Stomach (tissue), 9 donors: ENCODE measurements around the gene MYBPC3. TPM values are rescaled to one million over a fixed set of nuclear protein-coding genes. Genes with fewer than 3 reads are reported as not detected.

Source experiments
- DNase-seq, 2 donors: peaks; one replicate each; pipeline versions ENCODE4 v3.0.0 to v3.0.0-alpha.2; 2013 to 2019
- H3K27ac ChIP-seq, 5 donors: fragments of 200-600 bp in 4 of 5; sonication (generic) in 4 of 5; one replicate each; pipeline ENCODE4 v1.5.1; 2013 to 2019; ENCODE audit warnings: mild to moderate bottlenecking in 1 of 5, moderate library complexity in 1 of 5
- H3K27me3 ChIP-seq, 3 donors: fragments of 200-600 bp; sonication (generic); one replicate each; pipeline ENCODE4 v1.5.1; 2017 to 2019; ENCODE audit warnings: mixed run types in 1 of 3
- H3K36me3 ChIP-seq, 4 donors: fragments of 200-600 bp; sonication (generic); 1 replicate in 3 of 4; 2 replicates in 1 of 4; pipeline ENCODE4 v1.5.1; 2016 to 2019
- H3K4me1 ChIP-seq, 4 donors: fragments of 200-600 bp; sonication (generic); one replicate each; pipeline ENCODE4 v1.5.1; 2016 to 2019
- H3K4me3 ChIP-seq, 4 donors: fragments of 200-600 bp; sonication (generic) in 3 of 4; one replicate each; pipeline ENCODE4 v1.5.1; 2016 to 2019; ENCODE audit warnings: mild to moderate bottlenecking in 1 of 4
- H3K9me3 ChIP-seq, 4 donors: fragments of 200-600 bp; sonication (generic); one replicate each; pipeline ENCODE4 v1.5.1; 2016 to 2019
- CTCF ChIP-seq, 7 experiments: fragments of 450-650 bp in 4 of 7; fragments of 200-600 bp in 3 of 7; sonication (generic) in 3 of 7; IDR thresholded peaks; one replicate each; pipeline ENCODE4 v1.5.1; 2016 to 2019; ENCODE audit warnings: antibody characterized with exemption in 7 of 7, control low read depth in 2 of 7, mild to moderate bottlenecking in 1 of 7
- EP300 ChIP-seq: sonication (generic); formaldehyde crosslinking; IDR thresholded peaks from one replicate; pipeline ENCODE4 v1.6.1; 2017; ENCODE audit warnings: antibody characterized with exemption
- POLR2A ChIP-seq, 4 donors: fragments of 450-650 bp; IDR thresholded peaks; one replicate each; pipeline ENCODE4 v1.6.1; 2016; ENCODE audit warnings: antibody characterized with exemption in 4 of 4, control low read depth in 2 of 4, mild to moderate bottlenecking in 1 of 4, moderate library complexity in 1 of 4
- POLR2AphosphoS5 ChIP-seq, 3 donors: sonication (generic); formaldehyde crosslinking; IDR thresholded peaks; one replicate each; pipeline ENCODE4 v1.6.1; 2016; ENCODE audit warnings: antibody characterized with exemption in 3 of 3
- WGBS, 5 donors: extraction: QIAGEN DNeasy Blood & Tissue Kit in 3 of 5; methylation state at CpG; one replicate each; pipeline versions ENCODE4 v1.1.5 to v1.1.7; 2013 to 2018; 5-methylcytosine and 5-hydroxymethylcytosine counted together
- intact Hi-C: fragments of 100-400 bp; cut with DNase I; formaldehyde crosslinking; loops from one replicate; pipeline ENCODE4 v1.15.1; 2023; ENCODE audit warnings: low total_unique reads
- polyA plus RNA-seq, 3 donors: library from polyadenylated mRNA; stranded (reverse); fragments of 200-250 nt; gene quantifications; one replicate each; pipeline ENCODE4 v1.2.3, GENCODE V29; 2013
- total RNA-seq, 5 donors: library from RNA; depleted of rRNA; stranded (reverse); fragments of >200 nt; gene quantifications; one replicate each; pipeline versions ENCODE4 v1.1.0 to v1.2.3, GENCODE V29; 2014 to 2016
- donor health status: healthy with polysubstance abuse.
- donor health status: Bipolar disorder and iron deficiency.
- donor health status: healthy.

Gene MYBPC3
- total and polyA plus RNA-seq, 8 donors: 0.72 to 15.6 (median 1.5) TPM; not detected in 2

DNA sequence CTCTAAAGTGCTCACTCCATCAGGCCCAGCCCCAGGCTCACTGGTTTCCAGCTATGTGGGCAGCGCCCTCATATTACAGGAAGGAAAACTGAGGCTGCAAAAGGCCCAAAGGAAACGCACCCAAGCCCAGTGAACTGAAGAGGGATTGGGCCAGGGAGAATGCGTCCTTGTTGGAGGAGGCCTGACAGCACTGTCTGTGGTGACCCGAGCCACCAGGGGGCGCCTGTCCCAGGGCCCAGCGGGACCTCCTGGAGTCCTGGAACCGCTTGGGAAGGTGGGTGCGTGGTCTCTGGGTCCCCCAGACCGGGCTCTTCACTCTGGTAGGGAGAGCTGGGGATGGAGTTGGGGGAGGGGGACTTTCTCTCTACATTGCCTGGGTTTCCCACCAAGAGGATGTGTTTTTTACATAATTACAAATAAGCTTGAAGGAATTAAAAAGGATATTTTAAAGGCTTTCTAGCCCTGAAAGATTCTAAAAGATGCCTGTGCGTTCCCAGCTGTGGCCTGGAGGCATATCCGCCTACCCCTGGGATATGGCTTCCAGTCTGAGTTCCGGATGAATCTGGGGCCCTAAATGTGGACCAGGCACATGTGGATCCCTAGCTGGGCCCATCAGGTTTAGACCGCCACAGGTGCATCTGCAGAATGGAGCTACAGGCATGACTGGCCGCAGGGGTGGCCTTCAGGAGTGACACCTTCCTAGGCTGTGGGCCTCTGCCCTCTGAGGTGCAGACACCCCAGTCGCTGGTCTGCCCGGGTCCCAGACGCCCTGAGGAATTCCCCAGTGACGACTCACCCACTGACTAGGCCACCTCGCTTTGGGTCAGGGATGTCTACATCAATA lies 21.6 kb upstream of the MYBPC3 start:
- no peaks in the 10 kb centered on the region for H3K9me3 ChIP-seq
- WGBS, 5 donors: 28 to 43% (median 41%) methylated on average over 15 to 19 of the region's 19 CpGs
- H3K36me3 ChIP-seq: peaks cover 0 to 15% (median 0%) of the 10 kb centered on the region in 4 donors
- intact Hi-C loops: loop anchor here (10.0 kb wide), 1 partner anchor 71 kb away; the partner anchor contains the start of gene RAPSN
- peak overlapping the region in 3 of 5 donors; percentile 15 to 87 (median 39) for H3K27ac ChIP-seq
- TF ChIP-seq POLR2AphosphoS5 (IDR thresholded peaks at IDR 0.05) (peak in 1 of 3 donors; percentile 58), CTCF (IDR thresholded peaks at IDR 0.05) (peak in 5 of 7 experiments; percentile 80 to 96 (median 90)), POLR2A (IDR thresholded peaks at IDR 0.05) (no peak), EP300 (no peak)
- H3K4me3 ChIP-seq: peak overlapping the region in 2 of 4 donors; percentile 37 to 41
- no peaks in the 10 kb centered on the region for H3K27me3 ChIP-seq
- peak; percentile 87 to 90 for DNase-seq
- peaks cover 0 to 16% (median 0%) of the 10 kb centered on the region in 4 donors for H3K4me1 ChIP-seq

DNA sequence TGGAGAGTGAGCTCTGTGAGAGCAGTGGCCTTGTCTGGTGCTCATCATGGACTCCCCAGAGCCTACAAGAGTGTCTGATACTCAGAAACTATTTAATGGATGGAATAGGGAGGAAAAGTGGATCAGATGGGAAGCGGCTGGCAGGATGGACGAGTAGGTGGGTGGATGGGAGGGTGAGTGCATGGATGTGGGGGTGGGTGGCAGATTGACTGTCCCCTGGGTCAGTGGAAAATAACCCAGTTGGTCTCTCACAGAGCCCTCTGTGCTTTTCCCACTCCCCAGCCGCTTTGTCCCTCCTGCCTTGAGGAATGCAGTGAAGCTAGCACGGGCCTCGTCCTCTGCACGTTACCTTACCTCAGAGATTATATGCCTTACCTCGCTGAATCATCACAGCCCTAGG lies 19.9 kb upstream of the MYBPC3 start:
- Histone ChIP-seq H3K9me3 (no peaks in the 10 kb centered on the region), H3K4me1 (peaks cover 0 to 16% (median 0%) of the 10 kb centered on the region in 4 donors), H3K27ac (no peak overlapping the region), H3K36me3 (peaks cover 0 to 15% (median 0%) of the 10 kb centered on the region in 4 donors), H3K4me3 (no peak overlapping the region), H3K27me3 (no peaks in the 10 kb centered on the region)
- WGBS, 5 donors: 69 to 87% (median 82%) methylated on average over 7 of the region's 7 CpGs
- intact Hi-C loops: loop anchor here (10.0 kb wide), 1 partner anchor 72 kb away; the partner anchor contains the start of gene RAPSN
- no peak for DNase-seq
- TF ChIP-seq CTCF (IDR thresholded peaks at IDR 0.05) (no peak), POLR2AphosphoS5 (IDR thresholded peaks at IDR 0.05) (no peak), POLR2A (IDR thresholded peaks at IDR 0.05) (no peak), EP300 (no peak)

DNA sequence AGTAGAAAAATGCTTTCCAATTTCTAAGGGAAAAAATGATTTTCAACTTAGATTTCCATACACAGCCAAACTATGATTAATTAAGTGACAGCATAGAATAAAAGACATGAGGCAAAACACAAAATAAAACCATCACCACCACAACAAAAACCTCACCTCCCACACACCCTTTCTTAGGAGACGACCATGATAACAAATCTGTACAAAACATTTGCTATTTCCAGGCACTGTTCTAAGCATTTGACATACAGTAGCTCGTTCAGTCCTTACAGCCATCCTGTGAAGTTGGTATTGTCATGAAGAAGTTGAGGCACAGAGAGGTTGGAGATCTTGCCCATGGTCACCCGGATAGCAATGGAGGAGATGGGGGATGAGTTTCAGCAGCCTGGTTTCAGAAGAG lies 17.2 kb upstream of the MYBPC3 start:
- Histone ChIP-seq H3K4me1 (peaks cover 0 to 12% (median 0%) of the 10 kb centered on the region in 4 donors), H3K9me3 (no peaks in the 10 kb centered on the region), H3K27ac (no peak overlapping the region), H3K4me3 (no peak overlapping the region), H3K36me3 (peaks cover 0 to 10% (median 0%) of the 10 kb centered on the region in 4 donors), H3K27me3 (no peaks in the 10 kb centered on the region)
- 32 to 52% (median 49%) methylated on average over 3 of the region's 3 CpGs for WGBS, 5 donors
- intact Hi-C loops: loop anchor here (10.0 kb wide), 1 partner anchor 75 kb away; the partner anchor contains the start of gene RAPSN
- no peak for TF ChIP-seq POLR2AphosphoS5 (IDR thresholded peaks at IDR 0.05)
- no peak for TF ChIP-seq EP300
- TF ChIP-seq CTCF (IDR thresholded peaks at IDR 0.05): no peak
- no peak for TF ChIP-seq POLR2A (IDR thresholded peaks at IDR 0.05)
- no peak for DNase-seq

- WGBS, 5 donors: 59 to 92% (median 69%) methylated on average over 1 of the region's 1 CpG
Measured at GRCh38 chr11:47366020-47366490, 13.6 kb upstream of the MYBPC3 start.

More at GRCh38 chr11:47366020-47366490, 13.6 kb upstream of the MYBPC3 start:
- no peak overlapping the region for H3K27ac ChIP-seq
- H3K36me3 ChIP-seq: no peaks in the 10 kb centered on the region
- H3K9me3 ChIP-seq: no peaks in the 10 kb centered on the region
- no peaks in the 10 kb centered on the region for H3K27me3 ChIP-seq
- no peak overlapping the region for H3K4me3 ChIP-seq
- TF ChIP-seq EP300: no peak
- no peak for TF ChIP-seq POLR2AphosphoS5 (IDR thresholded peaks at IDR 0.05)
- TF ChIP-seq POLR2A (IDR thresholded peaks at IDR 0.05): no peak
- TF ChIP-seq CTCF (IDR thresholded peaks at IDR 0.05): no peak
- intact Hi-C loops: no loop called here
- DNase-seq: no peak
- peaks cover 0 to 5% (median 0%) of the 10 kb centered on the region in 4 donors for H3K4me1 ChIP-seq
